Esophagus (tissue), 2 donors: ENCODE data around the gene FHIT. TPM values are rescaled to one million over a fixed set of nuclear protein-coding genes. Genes with fewer than 3 reads are reported as not detected.

ENCODE experiments used
- H3K27ac ChIP-seq, 2 donors: one replicate each; pipeline ENCODE4 v1.5.1; 2013; ENCODE audit warnings: low read depth in 2 of 2, mild to moderate bottlenecking in 2 of 2, inconsistent platforms in 1 of 2, low read length in 1 of 2, moderate library complexity in 1 of 2
- H3K27me3 ChIP-seq, 2 donors: one replicate each; pipeline ENCODE4 v1.6.1; 2013; ENCODE audit warnings: low read length in 2 of 2, control low read depth in 1 of 2, mild to moderate bottlenecking in 1 of 2; ENCODE audit not compliant: insufficient read depth in 2 of 2, control insufficient read depth in 1 of 2
- H3K36me3 ChIP-seq, 2 donors: one replicate each; pipeline ENCODE4 v1.6.1; 2013; ENCODE audit warnings: low read length in 1 of 2; ENCODE audit not compliant: control insufficient read depth in 2 of 2, insufficient read depth in 2 of 2
- H3K4me1 ChIP-seq, 2 donors: one replicate each; pipeline ENCODE4 v1.6.1; 2013; ENCODE audit warnings: low read length in 1 of 2; ENCODE audit not compliant: control insufficient read depth in 2 of 2, insufficient read depth in 2 of 2
- H3K4me3 ChIP-seq, 2 donors: one replicate each; pipeline ENCODE4 v1.5.1; 2013; ENCODE audit warnings: low read length in 2 of 2, mild to moderate bottlenecking in 2 of 2, low read depth in 1 of 2, moderate library complexity in 1 of 2
- H3K9me3 ChIP-seq, 2 donors: one replicate each; pipeline ENCODE4 v1.6.1; 2013; ENCODE audit warnings: mild to moderate bottlenecking in 2 of 2, low read depth in 1 of 2, low read length in 1 of 2, moderate library complexity in 1 of 2; ENCODE audit not compliant: control insufficient read depth in 2 of 2, insufficient read depth in 1 of 2
- WGBS, 2 donors: extraction: QIAGEN DNeasy Blood & Tissue Kit; methylation state at CpG; one replicate each; pipeline ENCODE4 v1.1.7; 2013; 5-methylcytosine and 5-hydroxymethylcytosine counted together
- polyA plus RNA-seq, 2 donors: library from polyadenylated mRNA; stranded (reverse); fragments of 200-250 nt; gene quantifications; one replicate each; pipeline ENCODE4 v1.2.3, GENCODE V29; 2013
- donor health status: healthy with polysubstance abuse.
- donor health status: Bipolar disorder and iron deficiency.

The FHIT gene
- polyA plus RNA-seq, 2 donors = 3.4 to 5.0 TPM

DNA sequence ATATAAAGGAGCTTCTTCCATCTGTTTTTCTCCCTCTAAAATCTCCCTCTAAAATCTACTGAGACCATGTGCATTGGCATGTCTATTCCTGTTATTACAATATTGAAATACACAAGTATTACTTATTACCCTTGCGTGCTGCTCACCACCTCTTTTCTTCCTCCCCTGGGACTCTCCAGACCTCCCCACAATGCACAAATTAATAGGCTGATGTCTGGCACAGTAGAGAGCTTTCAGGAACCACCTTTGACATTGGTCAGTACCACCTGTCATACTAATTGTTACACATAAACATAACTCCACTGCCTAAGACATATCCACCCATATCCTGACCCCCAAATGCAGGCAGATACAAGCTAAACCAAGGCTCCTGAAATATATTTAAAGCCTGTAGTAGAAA, 722.6 kb downstream of the FHIT start:
- no peaks in the 10 kb centered on the region for H3K36me3 ChIP-seq
- WGBS, 2 donors = 81 to 92% methylated on average over 1 of the region's 1 CpG

DNA sequence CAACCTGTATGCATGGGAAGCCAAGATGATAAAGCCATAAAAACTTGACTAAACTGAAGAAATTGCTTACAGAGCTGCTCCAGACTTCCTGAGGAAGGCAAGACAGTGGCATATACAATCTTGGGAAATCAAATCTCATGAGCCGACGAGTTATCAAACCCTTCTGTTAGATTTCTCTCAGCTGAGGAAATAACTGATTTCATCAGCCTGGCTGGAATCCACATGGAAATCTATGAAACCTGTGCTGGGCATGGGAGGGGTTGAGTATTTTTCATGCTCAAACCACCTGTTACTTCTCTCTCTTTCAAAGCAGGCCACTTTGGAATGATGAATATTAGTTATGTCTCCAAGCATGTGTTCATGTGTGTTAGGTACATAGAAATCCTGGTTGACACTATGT, 727.7 kb downstream of the FHIT start:
- H3K4me1 ChIP-seq = no peaks in the 10 kb centered on the region
- no peaks in the 10 kb centered on the region for H3K27me3 ChIP-seq
- H3K36me3 ChIP-seq = no peaks in the 10 kb centered on the region
- WGBS, 2 donors = 69 to 83% methylated on average over 2 of the region's 2 CpGs
- H3K27ac ChIP-seq = no peak overlapping the region
- no peaks in the 10 kb centered on the region for H3K9me3 ChIP-seq
- no peak overlapping the region for H3K4me3 ChIP-seq

More for the DNA sequence above, 722.6 kb downstream of the FHIT start:
- Histone ChIP-seq H3K27ac (no peak overlapping the region), H3K9me3 (no peaks in the 10 kb centered on the region), H3K4me3 (no peak overlapping the region), H3K4me1 (no peaks in the 10 kb centered on the region), H3K27me3 (no peaks in the 10 kb centered on the region)

DNA sequence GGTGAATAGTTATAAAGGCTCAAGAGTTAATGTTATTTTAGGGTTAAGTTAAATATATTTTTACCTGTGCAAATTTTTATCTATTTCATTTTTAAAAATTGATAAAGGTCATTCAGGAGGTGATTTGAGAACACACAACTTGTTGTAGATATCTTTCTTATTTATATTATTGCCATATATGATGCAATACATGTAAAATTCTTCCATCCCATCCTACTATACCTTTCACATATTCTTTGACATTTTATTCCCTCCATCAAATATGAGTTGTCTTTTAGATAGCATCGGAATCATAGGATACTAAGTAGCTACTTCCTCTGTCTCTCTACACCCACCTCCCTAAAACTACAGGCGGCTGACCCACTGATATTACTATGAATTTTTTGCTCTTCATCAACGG, 734.1 kb downstream of the FHIT start:
- WGBS, 2 donors = 91 to 93% methylated on average over 3 of the region's 3 CpGs
- Histone ChIP-seq H3K27me3 (no peaks in the 10 kb centered on the region), H3K36me3 (no peaks in the 10 kb centered on the region), H3K4me1 (no peaks in the 10 kb centered on the region), H3K27ac (no peak overlapping the region), H3K9me3 (peaks cover 0 to 4% of the 10 kb centered on the region in 2 donors), H3K4me3 (no peak overlapping the region)

DNA sequence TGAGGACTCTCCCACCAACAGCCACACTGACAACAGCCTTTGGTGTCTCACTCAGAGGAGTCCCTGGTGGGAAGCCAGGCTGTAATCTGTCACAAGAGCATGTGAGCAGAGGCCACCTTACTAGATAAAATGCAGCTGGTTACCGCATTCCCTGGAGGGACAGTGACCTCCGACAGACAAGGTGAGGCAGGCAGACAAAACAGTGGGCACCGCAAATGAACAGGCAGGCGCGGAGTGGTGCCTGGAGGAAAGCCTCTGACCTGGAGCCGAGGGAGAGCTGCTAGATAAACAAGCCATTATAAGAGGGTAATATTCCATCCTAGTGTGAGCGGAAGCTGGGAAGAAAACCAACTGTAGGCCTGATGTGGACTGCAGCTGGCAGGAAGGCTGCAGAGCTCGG, 736.4 kb downstream of the FHIT start:
- Histone ChIP-seq H3K27ac (no peak overlapping the region), H3K27me3 (no peaks in the 10 kb centered on the region), H3K9me3 (peaks cover 0 to 4% of the 10 kb centered on the region in 2 donors), H3K4me3 (no peak overlapping the region), H3K36me3 (no peaks in the 10 kb centered on the region), H3K4me1 (no peaks in the 10 kb centered on the region)
- 73 to 74% methylated on average over 8 of the region's 8 CpGs for WGBS, 2 donors

DNA sequence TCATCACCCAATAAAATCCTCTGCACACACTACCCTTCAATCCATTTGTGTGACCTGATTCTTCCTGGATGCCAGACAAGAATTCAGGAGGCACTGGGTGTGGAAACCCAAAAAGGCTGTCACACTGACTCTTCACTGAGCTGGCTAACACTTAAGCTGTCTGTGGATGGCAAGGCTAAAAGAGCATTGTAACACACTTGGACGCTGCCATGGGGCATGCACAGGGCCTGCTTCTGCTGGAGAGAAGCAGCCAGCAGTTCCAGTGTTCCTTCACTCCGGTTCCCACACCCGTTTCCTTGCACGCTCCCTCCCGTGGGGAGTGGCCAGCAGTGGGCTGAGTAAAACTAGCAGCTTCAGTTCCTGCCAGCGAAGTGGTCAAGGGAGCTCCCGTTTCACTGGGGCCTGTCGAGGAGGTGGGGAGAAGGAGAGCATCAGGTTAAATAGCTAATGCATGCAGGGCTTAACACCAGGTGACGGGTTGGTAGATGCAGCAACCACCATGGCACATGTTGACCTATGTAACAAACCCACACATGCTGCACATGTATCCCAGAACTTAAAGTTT, 737.1 kb downstream of the FHIT start:
- H3K27me3 ChIP-seq = no peaks in the 10 kb centered on the region
- H3K4me3 ChIP-seq = no peak overlapping the region
- 87 to 90% methylated on average over 9 of the region's 9 CpGs for WGBS, 2 donors
- no peaks in the 10 kb centered on the region for H3K36me3 ChIP-seq
- H3K4me1 ChIP-seq = no peaks in the 10 kb centered on the region
- no peak overlapping the region for H3K27ac ChIP-seq
- peaks cover 0 to 4% of the 10 kb centered on the region in 2 donors for H3K9me3 ChIP-seq

DNA sequence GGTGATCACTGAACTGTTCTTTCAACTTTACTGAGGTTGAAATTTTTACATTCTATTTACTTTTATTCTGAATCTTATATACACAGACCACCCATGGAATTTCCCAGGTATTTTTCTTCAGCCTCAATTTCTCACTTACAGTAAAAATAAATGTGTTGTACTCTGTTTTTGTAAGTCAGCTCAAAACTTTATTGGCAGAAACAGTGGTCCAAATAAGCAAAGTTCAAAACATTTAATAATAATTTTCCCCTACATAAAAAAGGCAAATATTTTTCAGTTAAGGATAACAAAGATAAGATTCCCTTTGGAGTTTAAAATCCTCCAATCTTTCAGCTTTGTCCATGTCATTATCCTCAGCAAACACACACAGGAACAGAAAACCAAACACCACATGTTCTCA, 738.0 kb downstream of the FHIT start:
- Histone ChIP-seq H3K36me3 (no peaks in the 10 kb centered on the region), H3K4me1 (no peaks in the 10 kb centered on the region), H3K27me3 (no peaks in the 10 kb centered on the region), H3K9me3 (peaks cover 0 to 4% of the 10 kb centered on the region in 2 donors), H3K4me3 (no peak overlapping the region), H3K27ac (no peak overlapping the region)

DNA sequence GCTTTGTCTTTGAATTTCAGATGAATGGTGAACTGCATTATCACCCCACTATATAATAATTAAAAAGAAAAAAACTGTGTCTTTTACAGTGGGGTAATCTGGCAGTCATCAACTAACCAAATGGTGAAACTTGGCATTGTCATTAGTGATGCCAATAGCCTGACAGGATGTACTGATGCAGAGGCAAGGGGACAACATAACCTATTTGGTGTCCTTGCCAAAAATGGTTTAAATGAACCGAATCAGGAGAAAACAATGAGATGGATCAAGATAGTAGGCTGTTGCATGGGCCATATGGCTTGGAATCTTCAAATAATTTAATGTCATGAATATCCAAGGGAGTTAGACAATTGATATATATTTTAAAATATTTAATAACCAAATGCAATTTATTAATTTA, 738.7 kb downstream of the FHIT start:
- Histone ChIP-seq H3K4me3 (no peak overlapping the region), H3K27me3 (no peaks in the 10 kb centered on the region), H3K4me1 (no peaks in the 10 kb centered on the region), H3K9me3 (peaks cover 0 to 4% of the 10 kb centered on the region in 2 donors), H3K27ac (no peak overlapping the region), H3K36me3 (no peaks in the 10 kb centered on the region)
- 63 to 79% methylated on average over 1 of the region's 1 CpG for WGBS, 2 donors

DNA sequence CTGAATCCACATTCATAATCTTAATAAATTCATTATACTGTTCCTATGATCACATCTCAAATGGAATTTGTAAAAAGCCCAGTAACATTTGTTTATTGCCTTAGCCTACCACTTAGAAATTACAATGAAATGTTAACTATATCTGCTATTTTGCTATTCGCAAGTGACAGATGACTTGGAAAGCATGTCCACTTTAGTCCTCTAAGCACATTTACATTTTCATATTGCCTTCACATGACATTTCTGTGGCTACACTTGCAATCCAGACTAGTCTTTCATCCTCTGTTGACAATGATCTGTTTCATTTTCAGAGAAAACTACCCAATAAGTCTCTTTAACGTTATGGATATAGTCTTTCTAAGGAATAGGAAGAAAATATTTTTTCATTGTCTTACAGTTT, 741.8 kb downstream of the FHIT start:
- WGBS, 2 donors = 88 to 90% methylated on average over 2 of the region's 2 CpGs
- no peaks in the 10 kb centered on the region for H3K27me3 ChIP-seq
- H3K36me3 ChIP-seq = no peaks in the 10 kb centered on the region
- peaks cover 0 to 4% of the 10 kb centered on the region in 2 donors for H3K9me3 ChIP-seq
- H3K4me1 ChIP-seq = no peaks in the 10 kb centered on the region
- H3K27ac ChIP-seq = no peak overlapping the region
- H3K4me3 ChIP-seq = no peak overlapping the region

DNA sequence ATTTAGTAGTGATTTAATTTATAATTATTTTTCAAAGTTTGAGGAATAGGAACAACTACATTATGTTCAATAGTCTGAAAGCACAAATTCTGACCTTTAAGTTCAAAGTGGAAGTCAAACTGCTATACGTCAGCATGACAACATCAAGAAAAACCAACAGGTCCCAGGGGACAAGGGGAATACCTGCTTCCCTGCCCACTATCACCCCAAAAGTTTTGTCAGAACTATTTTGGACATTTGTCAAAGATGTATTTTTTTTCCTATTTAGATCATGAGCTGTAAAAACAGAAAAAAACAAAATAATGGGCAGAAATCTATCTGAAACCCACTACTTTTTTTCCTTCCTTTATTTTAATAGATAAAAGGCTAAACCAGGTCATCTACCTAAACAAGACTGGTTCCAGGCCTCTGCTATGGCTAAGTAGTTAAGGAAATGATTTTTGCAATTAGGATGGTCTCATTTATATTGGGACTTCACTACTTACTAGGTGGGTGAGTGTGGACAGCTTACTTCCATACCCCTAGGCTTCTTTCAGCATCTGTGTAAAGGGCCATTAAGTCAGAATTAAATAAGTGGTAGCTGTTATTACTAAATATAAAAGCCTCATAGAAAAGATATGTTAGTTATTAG, 746.3 kb downstream of the FHIT start:
- Histone ChIP-seq H3K27me3 (no peaks in the 10 kb centered on the region), H3K9me3 (no peaks in the 10 kb centered on the region), H3K4me1 (no peaks in the 10 kb centered on the region), H3K27ac (no peak overlapping the region), H3K4me3 (no peak overlapping the region), H3K36me3 (no peaks in the 10 kb centered on the region)
- 90 to 94% methylated on average over 1 of the region's 1 CpG for WGBS, 2 donors

DNA sequence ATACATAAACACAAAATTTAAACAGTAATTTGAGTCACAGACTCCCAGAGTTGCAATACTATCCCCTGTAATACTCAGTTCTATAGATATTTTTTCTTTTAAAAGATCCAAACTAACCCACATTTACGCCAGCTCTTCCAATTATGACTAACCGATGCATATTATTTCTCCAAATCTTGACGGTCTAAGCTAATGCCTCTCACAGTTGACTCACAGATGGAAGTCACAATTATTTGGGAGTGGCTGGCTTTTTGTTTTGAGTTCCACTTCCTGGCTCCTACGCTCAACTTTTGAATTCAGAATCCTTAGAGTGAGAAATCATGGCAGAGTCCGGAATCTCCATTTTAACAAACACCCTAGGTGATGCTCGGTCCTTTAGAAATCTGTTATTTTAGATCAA, 749.9 kb downstream of the FHIT start:
- no peak overlapping the region for H3K27ac ChIP-seq
- no peaks in the 10 kb centered on the region for H3K4me1 ChIP-seq
- no peaks in the 10 kb centered on the region for H3K36me3 ChIP-seq
- WGBS, 2 donors = 75 to 92% methylated on average over 6 of the region's 6 CpGs
- no peaks in the 10 kb centered on the region for H3K27me3 ChIP-seq
- no peak overlapping the region for H3K4me3 ChIP-seq
- no peaks in the 10 kb centered on the region for H3K9me3 ChIP-seq
